PC-9 (cell line): ENCODE measurements around the gene MCTP1. TPM values are rescaled to one million over a fixed set of nuclear protein-coding genes. Genes with fewer than 3 reads are reported as not detected.

Experiments
- Bru-seq: library from RNA; stranded (reverse); fragments of 400-500 nt; gene quantifications from one replicate; lab custom pipeline; 2021; lab: Mats Ljungman, UMichigan
- BruChase-seq, 2 experiments: library from RNA; stranded (reverse); fragments of 400-500 nt; gene quantifications; one replicate each; lab custom pipeline; 2021; lab: Mats Ljungman, UMichigan
- BruUV-seq: library from RNA; stranded (reverse); fragments of 400-500 nt; replicated peaks from 2 replicates; lab custom pipeline; 2021; lab: Mats Ljungman, UMichigan
- CTCF ChIA-PET: fragments of 300-600 bp; sonication (Branson Sonifier 250); formaldehyde crosslinking; loops from one replicate; lab custom pipeline; 2022; ENCODE audit warnings: antibody characterized with exemption; lab: Charles Lee
- POLR2A ChIA-PET: fragments of 300-600 bp; sonication (Branson Sonifier 250); formaldehyde crosslinking; loops from one replicate; lab custom pipeline; 2022; ENCODE audit warnings: antibody characterized with exemption; ENCODE audit not compliant: unreplicated experiment; lab: Charles Lee
- DNase-seq, 2 experiments: peaks; one replicate each; pipeline versions ENCODE4 v3.0.0 to v3.0.0-alpha.2; 2015 to 2022; ENCODE audit warnings: mixed read lengths in 1 of 2
- H2AFZ ChIP-seq: fragments of 200-600 bp; sonication (generic); 2 replicates; pipeline ENCODE4 v1.8.1; 2017; ENCODE audit warnings: antibody characterized with exemption
- H3F3A ChIP-seq: fragments of 200-600 bp; sonication (generic); 2 replicates; pipeline ENCODE4 v1.8.1; 2017; ENCODE audit warnings: antibody characterized with exemption, mild to moderate bottlenecking, low read depth; ENCODE audit not compliant: insufficient read depth
- H3K27ac ChIP-seq: fragments of 200-600 bp; sonication (generic); 2 replicates; pipeline ENCODE4 v1.6.1; 2016; ENCODE audit warnings: mixed run types
- H3K27me3 ChIP-seq: fragments of 200-600 bp; sonication (generic); 2 replicates; pipeline ENCODE4 v1.6.1; 2016; ENCODE audit warnings: low read depth, mixed run types; ENCODE audit not compliant: insufficient read depth
- H3K36me3 ChIP-seq: fragments of 200-600 bp; sonication (generic); 2 replicates; pipeline ENCODE4 v1.6.1; 2016; ENCODE audit warnings: low read depth, mixed run types
- H3K4me1 ChIP-seq: fragments of 200-600 bp; sonication (generic); replicated peaks from 2 replicates; pipeline ENCODE4 v1.6.1; 2016; ENCODE audit warnings: mixed run types; ENCODE audit not compliant: insufficient read depth
- H3K4me2 ChIP-seq: fragments of 200-600 bp; sonication (generic); 2 replicates; pipeline ENCODE4 v1.6.1; 2017; ENCODE audit warnings: mixed run types
- H3K4me3 ChIP-seq: fragments of 200-600 bp; sonication (generic); 2 replicates; pipeline ENCODE4 v1.6.1; 2016; ENCODE audit warnings: mixed run types
- H3K79me2 ChIP-seq: fragments of 200-600 bp; sonication (generic); 2 replicates; pipeline ENCODE4 v1.6.1; 2017; ENCODE audit warnings: low read depth, mixed run types
- H3K9me2 ChIP-seq: fragments of 200-600 bp; sonication (generic); 2 replicates; pipeline ENCODE4 v1.8.1; 2017; ENCODE audit warnings: mild to moderate bottlenecking; ENCODE audit not compliant: insufficient read depth
- H3K9me3 ChIP-seq: fragments of 200-600 bp; sonication (generic); 2 replicates; pipeline ENCODE4 v1.8.1; 2016; ENCODE audit warnings: low read depth; ENCODE audit not compliant: insufficient read depth
- H4K20me1 ChIP-seq: fragments of 200-600 bp; sonication (generic); 2 replicates; pipeline ENCODE4 v1.8.1; 2017; ENCODE audit not compliant: insufficient read depth
- EZH2 ChIP-seq: fragments of 200-600 bp; sonication (generic); IDR thresholded peaks from 2 replicates; pipeline ENCODE4 v1.8.0; 2017; ENCODE audit warnings: antibody characterized with exemption, low read depth
- intact Hi-C: fragments of 100-400 bp; cut with micrococcal nuclease; formaldehyde crosslinking; loops from one replicate; pipeline ENCODE4 v1.10.0; 2022; ENCODE audit not compliant: unreplicated experiment
- long read RNA-seq: library from polyadenylated mRNA; stranded (forward); transcript quantifications from one replicate; pipeline ENCODE4 v2.0.0, GENCODE V29; 2022
- total RNA-seq: library from RNA; stranded (reverse); gene quantifications from 2 replicates; pipeline ENCODE4 v1.2.3, GENCODE V29; 2021
- TF ChIP-seq, protein P1 (sequence below): fragments of 200-600 bp; sonication (generic); conservative IDR thresholded peaks from 2 replicates; pipeline ENCODE4 v1.6.1; 2017; ENCODE audit warnings: mixed run types, antibody characterized with exemption, mild to moderate bottlenecking, moderate library complexity

The MCTP1 gene
- total RNA-seq (3.9 and 4.3 TPM in 2 replicates), Bru-seq, nascent RNA (percentile 35 among the genes with signal in this experiment), BruChase-seq, experiment 1, labeled RNA remaining after a 2-hour chase (percentile 27 among the genes with signal in this experiment), BruChase-seq, experiment 2, labeled RNA remaining after a 6-hour chase (percentile 21 among the genes with signal in this experiment)
- long read RNA-seq, partial matches to known transcripts: 0 of 2 reads
- long read RNA-seq, other reads (novel, unspliced or antisense): 2 of 2 reads

DNA sequence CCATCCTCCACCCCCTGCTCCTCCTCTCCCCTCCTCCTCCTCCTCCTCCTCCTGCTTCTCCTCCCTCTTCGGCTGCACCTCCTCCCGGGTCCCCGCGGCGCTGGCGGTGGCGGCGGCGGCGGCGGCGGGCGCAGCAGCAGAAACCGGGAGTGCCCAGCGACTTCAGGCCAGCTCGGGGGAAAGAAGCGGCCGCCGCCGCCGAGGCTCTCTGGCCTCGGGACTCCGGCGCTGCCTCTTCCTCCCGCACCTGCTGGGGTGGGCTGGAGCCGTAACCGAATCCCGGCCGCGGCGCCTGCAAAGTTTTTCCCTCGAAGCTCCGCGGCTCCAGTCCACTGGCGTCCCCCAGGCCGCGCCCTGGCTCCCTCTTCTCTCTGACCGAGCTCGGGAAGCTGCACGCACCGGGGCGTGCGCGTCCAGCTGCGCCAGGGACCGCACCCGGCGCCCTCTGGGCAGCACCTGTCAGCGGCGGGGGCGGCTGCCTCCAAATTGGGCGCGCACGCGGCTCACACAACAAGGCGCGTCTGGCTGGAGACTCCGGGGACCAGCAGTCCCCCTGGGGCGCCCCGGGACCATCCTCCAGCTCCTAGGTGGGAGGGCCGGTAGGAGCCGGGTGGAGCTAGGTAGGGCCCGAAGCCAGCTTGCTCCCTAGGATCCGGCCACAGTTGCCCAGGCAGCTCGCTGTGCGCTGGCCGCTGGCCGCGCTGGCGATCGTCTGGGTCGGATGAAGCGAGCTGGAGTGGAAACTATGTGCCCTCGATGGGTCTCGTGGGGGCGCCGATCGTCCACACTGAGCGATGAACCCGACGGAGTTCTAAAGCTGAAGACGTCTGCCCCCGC is at the start of gene MCTP1:
Gene MCTP1, minus strand, starts transcription at position 523 of the 837 bp plus-strand sequence.
- CTCF ChIA-PET: interaction anchor here (0.7 to 1.0 kb wide), 2 partner anchors 316 to 563 kb away, joined by 3 read pairs; no protein-coding TSS in a partner anchor
- peaks cover 17% of the 10 kb centered on the region for H3K27me3 ChIP-seq
- no peaks in the 10 kb centered on the region for H3K9me2 ChIP-seq
- peak in 1 of 2 experiments; percentile 41 for DNase-seq
- H3K4me1 ChIP-seq: peaks cover 13% of the 10 kb centered on the region; the same call in 1 of the 2 replicates
- no peaks in the 10 kb centered on the region for H3K79me2 ChIP-seq
- H3K27ac ChIP-seq: no peak within 1 kb of the TSS
- no peaks in the 10 kb centered on the region for H4K20me1 ChIP-seq
- POLR2A ChIA-PET: interaction anchor here (0.5 kb wide), 2 partner anchors 299 to 374 kb away, joined by 3 read pairs; no protein-coding TSS in a partner anchor
- no peak for TF ChIP-seq EZH2
- TF ChIP-seq, protein P1, sequence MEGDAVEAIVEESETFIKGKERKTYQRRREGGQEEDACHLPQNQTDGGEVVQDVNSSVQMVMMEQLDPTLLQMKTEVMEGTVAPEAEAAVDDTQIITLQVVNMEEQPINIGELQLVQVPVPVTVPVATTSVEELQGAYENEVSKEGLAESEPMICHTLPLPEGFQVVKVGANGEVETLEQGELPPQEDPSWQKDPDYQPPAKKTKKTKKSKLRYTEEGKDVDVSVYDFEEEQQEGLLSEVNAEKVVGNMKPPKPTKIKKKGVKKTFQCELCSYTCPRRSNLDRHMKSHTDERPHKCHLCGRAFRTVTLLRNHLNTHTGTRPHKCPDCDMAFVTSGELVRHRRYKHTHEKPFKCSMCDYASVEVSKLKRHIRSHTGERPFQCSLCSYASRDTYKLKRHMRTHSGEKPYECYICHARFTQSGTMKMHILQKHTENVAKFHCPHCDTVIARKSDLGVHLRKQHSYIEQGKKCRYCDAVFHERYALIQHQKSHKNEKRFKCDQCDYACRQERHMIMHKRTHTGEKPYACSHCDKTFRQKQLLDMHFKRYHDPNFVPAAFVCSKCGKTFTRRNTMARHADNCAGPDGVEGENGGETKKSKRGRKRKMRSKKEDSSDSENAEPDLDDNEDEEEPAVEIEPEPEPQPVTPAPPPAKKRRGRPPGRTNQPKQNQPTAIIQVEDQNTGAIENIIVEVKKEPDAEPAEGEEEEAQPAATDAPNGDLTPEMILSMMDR: no peak
- no peaks in the 10 kb centered on the region for H3K9me3 ChIP-seq
- 0 out of 2 replicates have a peak, but pooled peaks cover 4% of the 10 kb centered on the region for H3F3A ChIP-seq
- BruUV-seq: no TSS peak
- no peaks in the 10 kb centered on the region for H3K36me3 ChIP-seq
- H2AFZ ChIP-seq: peak within 1 kb of the TSS; percentile 97
- peak within 1 kb of the TSS; percentile 95 for H3K4me3 ChIP-seq
- intact Hi-C loops: loop anchor here (10.0 kb wide), 2 partner anchors 330 to 560 kb away; no protein-coding TSS in a partner anchor
- H3K4me2 ChIP-seq: peak within 1 kb of the TSS; percentile 93

DNA sequence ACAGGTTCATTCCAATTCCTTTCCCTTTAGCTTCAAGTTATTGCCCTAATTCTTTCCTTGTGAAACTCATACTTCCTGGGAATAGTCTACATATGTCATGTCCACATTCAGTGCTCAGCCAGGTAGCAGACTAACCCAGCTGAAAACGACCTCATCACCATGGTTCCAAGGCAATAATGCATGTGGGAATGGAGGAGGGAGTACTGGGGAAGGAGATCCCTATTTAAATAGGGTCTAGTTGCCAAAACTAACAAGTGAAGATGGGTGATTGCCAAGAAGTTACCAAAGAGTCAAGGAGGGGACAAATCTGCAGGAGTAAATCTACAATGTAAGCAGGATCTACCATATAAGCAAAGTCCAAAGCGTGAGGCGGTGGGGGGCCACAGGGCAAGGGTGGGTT is 47.3 kb upstream of the MCTP1 start:
- peaks cover 2% of the 10 kb centered on the region; the same call in 1 of the 2 replicates for H3K27me3 ChIP-seq
- no peaks in the 10 kb centered on the region for H3K79me2 ChIP-seq
- no peaks in the 10 kb centered on the region for H4K20me1 ChIP-seq
- no peak for TF ChIP-seq EZH2
- TF ChIP-seq, protein P1: no peak
- H3K4me2 ChIP-seq: no peak overlapping the region
- H3K4me1 ChIP-seq: no peaks in the 10 kb centered on the region
- no peak overlapping the region for H3K27ac ChIP-seq
- no peaks in the 10 kb centered on the region for H3F3A ChIP-seq
- no peak overlapping the region for H3K4me3 ChIP-seq
- no peak overlapping the region for H2AFZ ChIP-seq
- BruUV-seq: no TSS peak
- DNase-seq: no peak
- intact Hi-C loops: no loop called here
- no peaks in the 10 kb centered on the region for H3K36me3 ChIP-seq
- CTCF ChIA-PET: no interaction called here
- H3K9me2 ChIP-seq: no peaks in the 10 kb centered on the region; the same call in 1 of the 2 replicates
- H3K9me3 ChIP-seq: no peaks in the 10 kb centered on the region
- POLR2A ChIA-PET: no interaction called here

DNA sequence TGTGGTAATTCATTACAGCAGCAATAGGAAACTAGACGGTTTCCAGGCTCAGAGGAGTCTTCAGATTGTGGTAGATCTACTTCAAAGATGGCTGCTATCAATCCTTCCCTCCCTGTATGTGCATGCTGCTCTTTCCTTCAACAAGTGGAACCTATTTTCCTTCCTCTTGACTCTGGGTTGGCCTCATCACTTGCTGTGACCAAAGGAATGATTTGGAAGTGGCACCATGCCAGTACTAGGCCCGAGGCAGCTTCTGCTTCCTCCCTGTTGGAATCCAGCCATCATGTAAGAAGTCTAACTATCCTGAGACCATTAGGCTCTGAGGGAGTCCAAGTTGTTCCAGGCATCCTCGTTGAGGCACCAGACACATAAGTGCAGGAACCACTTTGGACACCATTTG is 46.5 kb upstream of the MCTP1 start:
- CTCF ChIA-PET: no interaction called here
- H3K4me2 ChIP-seq: no peak overlapping the region
- H3F3A ChIP-seq: no peaks in the 10 kb centered on the region
- H3K27me3 ChIP-seq: peaks cover 2% of the 10 kb centered on the region; the same call in 1 of the 2 replicates
- intact Hi-C loops: no loop called here
- no peaks in the 10 kb centered on the region for H3K79me2 ChIP-seq
- no peaks in the 10 kb centered on the region for H3K9me3 ChIP-seq
- POLR2A ChIA-PET: no interaction called here
- H2AFZ ChIP-seq: no peak overlapping the region
- no peak overlapping the region for H3K27ac ChIP-seq
- no peaks in the 10 kb centered on the region for H3K36me3 ChIP-seq
- TF ChIP-seq EZH2: no peak
- TF ChIP-seq, protein P1: no peak
- BruUV-seq: no TSS peak
- no peaks in the 10 kb centered on the region for H3K4me1 ChIP-seq
- no peak overlapping the region for H3K4me3 ChIP-seq
- no peaks in the 10 kb centered on the region; the same call in 1 of the 2 replicates for H3K9me2 ChIP-seq
- no peak for DNase-seq
- no peaks in the 10 kb centered on the region for H4K20me1 ChIP-seq
